Fibroblast of lung (primary cell): ENCODE data around the gene SLC25A18. TPM values are rescaled to one million over a fixed set of nuclear protein-coding genes. Genes with fewer than 3 reads are reported as not detected.
"Not testable (repeated sequence)": the region's sequence is repeated elsewhere in the genome, so short reads cannot be mapped to it uniquely, and the experiment has no call there.

ENCODE experiments used
- DNase-seq, 2 donors: peaks; one replicate each; pipeline versions ENCODE4 v3.0.0 to v3.0.0-alpha.2; 2010; ENCODE audit warnings: low read depth in 2 of 2
- H2AFZ ChIP-seq: 2 replicates; pipeline ENCODE4 v1.5.1; 2012; ENCODE audit warnings: low read length, control low read depth, inconsistent platforms
- H3K27ac ChIP-seq: 2 replicates; pipeline ENCODE4 v1.5.1; 2011; ENCODE audit warnings: low read length, control low read depth; ENCODE audit not compliant: insufficient read depth
- H3K27me3 ChIP-seq: 2 replicates; pipeline ENCODE4 v1.5.1; 2011; ENCODE audit warnings: mild to moderate bottlenecking, low read length; ENCODE audit not compliant: control insufficient read depth, insufficient read depth
- H3K36me3 ChIP-seq: 2 replicates; pipeline ENCODE4 v1.5.1; 2011; ENCODE audit warnings: low read length; ENCODE audit not compliant: control insufficient read depth, insufficient read depth
- H3K4me1 ChIP-seq: 2 replicates; pipeline ENCODE4 v1.5.1; 2011; ENCODE audit warnings: low read length; ENCODE audit not compliant: control insufficient read depth, insufficient read depth; ENCODE audit errors: extremely low read depth
- H3K4me2 ChIP-seq: 2 replicates; pipeline ENCODE4 v1.5.1; 2011; ENCODE audit warnings: low read length, control low read depth; ENCODE audit not compliant: insufficient read depth; ENCODE audit errors: extremely low read depth
- H3K4me3 ChIP-seq, 4 experiments: fragments of 200-600 bp in 1 of 4; sonication (generic) in 1 of 4; replicated peaks in 1 of 4; 2 replicates each; pipeline ENCODE4 v1.5.1; 2011 to 2016; ENCODE audit warnings: low read length in 4 of 4, low read depth in 3 of 4, mild to moderate bottlenecking in 3 of 4, control low read depth in 2 of 4, inconsistent platforms in 1 of 4, mixed read lengths in 1 of 4; ENCODE audit not compliant: insufficient read depth in 1 of 4; ENCODE audit errors: control extremely low read depth in 1 of 4
- H3K79me2 ChIP-seq: 2 replicates; pipeline ENCODE4 v1.5.1; 2012; ENCODE audit warnings: mild to moderate bottlenecking, low read length, inconsistent platforms; ENCODE audit not compliant: control insufficient read depth, insufficient read depth
- H3K9ac ChIP-seq: 2 replicates; pipeline ENCODE4 v1.5.1; 2011; ENCODE audit warnings: mild to moderate bottlenecking, low read length, control low read depth; ENCODE audit not compliant: insufficient read depth
- H3K9me3 ChIP-seq: 2 replicates; pipeline ENCODE4 v1.5.1; 2012; ENCODE audit warnings: low read depth, low read length; ENCODE audit not compliant: control insufficient read depth, insufficient read depth
- H4K20me1 ChIP-seq: 2 replicates; pipeline ENCODE4 v1.5.1; 2011; ENCODE audit warnings: low read length; ENCODE audit not compliant: control insufficient read depth, insufficient read depth; ENCODE audit errors: extremely low read depth
- CTCF ChIP-seq, 2 donors: IDR thresholded peaks in 1 of 2; conservative IDR thresholded peaks in 1 of 2; 1 replicate in 1 of 2; 2 replicates in 1 of 2; pipeline ENCODE4 v1.5.1; 2011 to 2012; ENCODE audit warnings: low read length in 2 of 2, control low read depth in 1 of 2, inconsistent platforms in 1 of 2, low read depth in 1 of 2, mild to moderate bottlenecking in 1 of 2
- EZH2 ChIP-seq: IDR thresholded peaks from 2 replicates; pipeline ENCODE4 v1.5.1; 2012; ENCODE audit warnings: low read length, control low read depth, mild to moderate bottlenecking; ENCODE audit errors: missing control alignments
- polyA plus RNA-seq, 2 donors: library from polyadenylated mRNA; depleted of rRNA in 1 of 2; stranded (reverse) in 1 of 2; unstranded in 1 of 2; fragments of >200 nt; gene quantifications; 2 replicates each; pipeline ENCODE4 v1.2.1, GENCODE V29; 2011 to 2012; ENCODE audit warnings: missing spikeins in 1 of 2
- total RNA-seq: library from RNA; depleted of rRNA; stranded (reverse); fragments of >200 nt; gene quantifications from 2 replicates; pipeline ENCODE4 v1.2.1, GENCODE V29; 2014

The SLC25A18 gene
- total and polyA plus RNA-seq, 2 donors (not counting 1 experiment from before 2014, with no cell fraction given) = 0.26 TPM; not detected in 1

- no peaks in the 10 kb centered on the region for H4K20me1 ChIP-seq
- no peak overlapping the region for H3K4me2 ChIP-seq
- no peak overlapping the region for H2AFZ ChIP-seq
- H3K4me3 ChIP-seq = no peak overlapping the region
- no peak overlapping the region for H3K9ac ChIP-seq
- TF ChIP-seq CTCF (conservative IDR thresholded peaks at IDR 0.05 in 1 of 2, IDR thresholded peaks at IDR 0.05 in 1 of 2; ENCODE audit: low read depth in 1 of 2, low read length in 2 of 2) (no peak), EZH2 (no peak)
- peaks cover 10% of the 10 kb centered on the region for H3K79me2 ChIP-seq
- H3K4me1 ChIP-seq = peaks cover 10% of the 10 kb centered on the region
- DNase-seq = no peak
- H3K9me3 ChIP-seq = no peaks in the 10 kb centered on the region
- H3K36me3 ChIP-seq = no peaks in the 10 kb centered on the region
- H3K27me3 ChIP-seq = no peaks in the 10 kb centered on the region
- no peak overlapping the region for H3K27ac ChIP-seq
Observed at GRCh38 chr22:17634696-17635095, 71.4 kb downstream of the SLC25A18 start.

- H4K20me1 ChIP-seq, H3K27me3 ChIP-seq, H3K27ac ChIP-seq, H3K9ac ChIP-seq, H3K9me3 ChIP-seq, DNase-seq, H3K4me2 ChIP-seq, H3K36me3 ChIP-seq, H3K4me3 ChIP-seq, H2AFZ ChIP-seq: not testable (repeated sequence)
- Histone ChIP-seq H3K4me1 (peaks cover 12% of the 10 kb centered on the region), H3K79me2 (peaks cover 22% of the 10 kb centered on the region)
Observed at GRCh38 chr22:17636850-17637249, 73.6 kb downstream of the SLC25A18 start.

DNA sequence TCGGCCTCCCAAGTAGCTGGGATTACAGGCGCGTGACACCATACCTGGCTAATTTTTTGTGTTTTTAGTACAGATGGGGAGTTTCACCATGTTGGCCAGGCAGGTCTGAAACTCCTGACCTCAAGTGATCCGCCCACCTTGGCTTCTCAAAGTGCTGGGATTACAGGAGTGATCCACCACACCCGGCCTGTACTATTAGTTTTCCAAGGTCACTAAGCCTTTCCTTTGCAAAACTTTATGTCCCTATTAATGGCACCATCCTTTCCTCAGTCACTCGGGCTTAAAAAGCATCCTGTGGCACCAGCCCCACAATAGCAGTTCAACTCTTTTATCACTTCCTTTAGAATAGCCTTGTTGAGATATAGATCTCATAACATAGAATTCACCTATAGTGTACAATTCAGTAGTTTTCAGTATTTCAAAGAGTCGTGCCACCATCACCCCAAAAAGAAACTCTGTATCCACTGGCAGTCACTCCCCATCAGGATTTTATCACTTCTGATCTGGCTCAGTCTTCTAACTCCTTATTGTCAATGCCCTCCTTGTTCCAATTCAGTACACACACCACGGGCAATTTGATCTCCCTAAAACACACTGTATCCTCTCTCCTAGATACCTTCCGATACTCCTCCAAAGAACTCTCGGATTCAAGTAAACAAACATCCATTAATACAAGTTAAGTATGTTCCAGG lies 74.3 kb downstream of the SLC25A18 start:
- no peaks in the 10 kb centered on the region for H3K36me3 ChIP-seq
- no peaks in the 10 kb centered on the region for H3K9me3 ChIP-seq
- TF ChIP-seq EZH2 = no peak
- no peak for TF ChIP-seq CTCF (conservative IDR thresholded peaks at IDR 0.05 in 1 of 2, IDR thresholded peaks at IDR 0.05 in 1 of 2; ENCODE audit: low read depth in 1 of 2, low read length in 2 of 2)
- peaks cover 25% of the 10 kb centered on the region for H3K79me2 ChIP-seq
- no peaks in the 10 kb centered on the region for H4K20me1 ChIP-seq
- DNase-seq = no peak
- peak overlapping the region; percentile 74 to 95 (median 86) for H3K4me3 ChIP-seq
- H3K27ac ChIP-seq = peak overlapping the region; percentile 100
- H3K27me3 ChIP-seq = no peaks in the 10 kb centered on the region
- peak overlapping the region; percentile 99 for H3K9ac ChIP-seq
- H2AFZ ChIP-seq = peak overlapping the region; percentile 69
- peak overlapping the region; percentile 94 for H3K4me2 ChIP-seq
- peaks cover 12% of the 10 kb centered on the region for H3K4me1 ChIP-seq
